ENCODE results near the gene IFITM1. TPM values are rescaled to one million over a fixed set of nuclear protein-coding genes. Genes with fewer than 3 reads are reported as not detected.
A peak's percentile ranks its signal among the peaks of the same experiment; 100 is the strongest.

Gene IFITM1
- total RNA-seq, 1 experiment from 2014 or later, result 2.0 TPM

GRCh38 chr11:304915-305843, 8.7 kb upstream of the IFITM1 start:
- Histone ChIP-seq H3K4me3 (ENCODE audit: low read length) (no peak overlapping the region), H3F3A (ENCODE audit: low read length, unreplicated experiment) (no peaks in the 10 kb centered on the region), H3K9me2 (replicated peaks; ENCODE audit: low read length) (no peaks in the 10 kb centered on the region), H2AFZ (ENCODE audit: low read length) (no peak overlapping the region), H3K4me1 (ENCODE audit: insufficient read depth, low read length) (peaks cover 12% of the 10 kb centered on the region), H3K4me2 (ENCODE audit: low read length) (no peak overlapping the region), H3K36me3 (ENCODE audit: low read depth, low read length) (no peaks in the 10 kb centered on the region), H3K9ac (ENCODE audit: low read length) (no peak overlapping the region), H3K27me3 (ENCODE audit: low read length) (no peaks in the 10 kb centered on the region), H4K20me1 (ENCODE audit: low read length) (no peaks in the 10 kb centered on the region), H3K27ac (ENCODE audit: low read length) (no peak overlapping the region), H3K79me2 (ENCODE audit: low read length) (peaks cover 12% of the 10 kb centered on the region), H3K9me3 (ENCODE audit: low read length) (no peaks in the 10 kb centered on the region)
- intact Hi-C loops (cut with micrococcal nuclease), result loop anchor here (5.0 to 10.0 kb wide), 2 partner anchors 52 to 140 kb away; partner anchors contain the start of gene ANO9
- no TSS peak for BruUV-seq (replicated peaks)
- ChIA-PET CTCF (interaction anchor here (1.7 kb wide), 1 partner anchor 50 kb away, joined by 3 read pairs; no protein-coding TSS in a partner anchor), POLR2A (ENCODE audit: unreplicated experiment) (no interaction called here)
- DNase-seq (peak; percentile 66), ATAC-seq (peak; percentile 13; the same call in 1 of the 2 replicates)
- no peak for TF ChIP-seq EZH2 (IDR thresholded peaks at IDR 0.05; ENCODE audit: low read length, unreplicated experiment)
- TF ChIP-seq CTCF (conservative IDR thresholded peaks at IDR 0.05; ENCODE audit: low read depth, low read length), result peak; percentile 61

GRCh38 chr11:305844-306211, 8.0 kb upstream of the IFITM1 start:
- Histone ChIP-seq H3K27me3 (ENCODE audit: low read length) (no peaks in the 10 kb centered on the region), H3K4me1 (ENCODE audit: insufficient read depth, low read length) (peaks cover 12% of the 10 kb centered on the region), H3F3A (ENCODE audit: low read length, unreplicated experiment) (no peaks in the 10 kb centered on the region), H3K9me2 (replicated peaks; ENCODE audit: low read length) (no peaks in the 10 kb centered on the region), H3K27ac (ENCODE audit: low read length) (no peak overlapping the region), H4K20me1 (ENCODE audit: low read length) (no peaks in the 10 kb centered on the region), H3K79me2 (ENCODE audit: low read length) (peaks cover 12% of the 10 kb centered on the region), H3K9ac (ENCODE audit: low read length) (no peak overlapping the region), H3K4me3 (ENCODE audit: low read length) (no peak overlapping the region), H3K36me3 (ENCODE audit: low read depth, low read length) (no peaks in the 10 kb centered on the region), H2AFZ (ENCODE audit: low read length) (no peak overlapping the region), H3K9me3 (ENCODE audit: low read length) (no peaks in the 10 kb centered on the region), H3K4me2 (ENCODE audit: low read length) (no peak overlapping the region)
- ATAC-seq (no peak), DNase-seq (no peak)
- ChIA-PET CTCF (interaction anchor here (1.7 kb wide), 1 partner anchor 50 kb away, joined by 3 read pairs; no protein-coding TSS in a partner anchor), POLR2A (ENCODE audit: unreplicated experiment) (no interaction called here)
- no TSS peak for BruUV-seq (replicated peaks)
- TF ChIP-seq EZH2phosphoT487 (IDR thresholded peaks at IDR 0.05; ENCODE audit: borderline replicate concordance, low read length), result no peak
- no peak for TF ChIP-seq EZH2 (IDR thresholded peaks at IDR 0.05; ENCODE audit: low read length, unreplicated experiment)
- TF ChIP-seq CTCF (conservative IDR thresholded peaks at IDR 0.05; ENCODE audit: low read depth, low read length), result no peak
- intact Hi-C loops (cut with micrococcal nuclease), result loop anchor here (5.0 to 10.0 kb wide), 2 partner anchors 51 to 139 kb away; partner anchors contain the start of gene ANO9
